ENCODE measurements around the gene CDK14.

GRCh38 chr7:91248996-91249395 is 652.9 kb downstream of the CDK14 start:
- no peak for TF ChIP-seq CTCF (IDR thresholded peaks at IDR 0.05)
- TF ChIP-seq E2F5 (CRISPR knock-in tag; IDR thresholded peaks at IDR 0.05) = no peak
- TF ChIP-seq ATF2 (CRISPR knock-in tag; IDR thresholded peaks at IDR 0.05; ENCODE audit: borderline replicate concordance, low read depth) = no peak
- TF ChIP-seq ELF4 (CRISPR knock-in tag; IDR thresholded peaks at IDR 0.05; ENCODE audit: low read depth) = no peak
